SK-N-SH (cell line): ENCODE data around the gene MPDZ.

Source experiments
- CHD2 ChIP-seq: fragments of 150-350 bp; IDR thresholded peaks from 2 replicates; pipeline ENCODE4 v1.6.1; 2018; ENCODE audit warnings: low read length; ENCODE audit not compliant: partially characterized antibody
- EP300 ChIP-seq, 2 experiments: IDR thresholded peaks; 2 replicates each; pipeline versions ENCODE4 v1.4.0 to v1.6.1; 2012; ENCODE audit warnings: borderline replicate concordance in 1 of 2, low read depth in 1 of 2, low read length in 1 of 2
- GABPA ChIP-seq: IDR thresholded peaks from 2 replicates; pipeline ENCODE4 v1.4.0; 2012; ENCODE audit warnings: low read depth, mild to moderate bottlenecking
- JUND ChIP-seq: IDR thresholded peaks from 2 replicates; pipeline ENCODE4 v1.4.0; 2012
- POLR2AphosphoS5 ChIP-seq: IDR thresholded peaks from 2 replicates; pipeline ENCODE4 v1.6.1; 2012; ENCODE audit warnings: low read depth, low read length
- TAF1 ChIP-seq: IDR thresholded peaks from 2 replicates; pipeline ENCODE4 v1.6.1; 2012; ENCODE audit warnings: low read depth, mild to moderate bottlenecking, low read length, moderate library complexity, borderline replicate concordance
- TF ChIP-seq, protein P1 (sequence below): fragments of 200-600 bp; sonication (generic); IDR thresholded peaks from 2 replicates; pipeline ENCODE4 v1.6.1; 2017; ENCODE audit warnings: antibody characterized with exemption, mild to moderate bottlenecking, moderate library complexity
- TF ChIP-seq, protein P2 (sequence below): IDR thresholded peaks from 2 replicates; pipeline ENCODE4 v1.4.0; 2012; ENCODE audit warnings: low read depth
- TF ChIP-seq, protein P3 (sequence below): IDR thresholded peaks from 2 replicates; pipeline ENCODE4; 2012
- TF ChIP-seq, protein P4 (sequence below): IDR thresholded peaks from 2 replicates; pipeline ENCODE4 v1.4.0; 2012; ENCODE audit warnings: low read depth, borderline replicate concordance

DNA sequence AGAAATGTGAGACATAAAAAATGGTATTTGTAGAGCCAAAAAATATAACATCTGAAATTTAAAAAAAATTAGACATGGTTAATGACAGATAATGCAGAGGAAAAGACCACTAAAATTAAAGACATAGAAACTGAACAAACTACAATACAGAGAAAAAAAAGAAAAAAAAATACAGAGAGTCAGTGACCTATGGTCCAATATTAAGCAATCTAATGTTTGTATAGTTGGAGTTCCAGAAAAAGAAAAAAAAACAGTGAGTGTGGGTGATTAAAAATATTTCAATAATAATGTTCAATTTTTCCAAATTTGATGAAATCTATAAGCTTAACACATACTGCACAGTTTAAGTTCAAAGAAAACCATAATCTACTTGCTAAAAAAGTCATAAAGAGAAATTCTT lies 207.6 kb downstream of the MPDZ start:
- TF ChIP-seq, protein P1, sequence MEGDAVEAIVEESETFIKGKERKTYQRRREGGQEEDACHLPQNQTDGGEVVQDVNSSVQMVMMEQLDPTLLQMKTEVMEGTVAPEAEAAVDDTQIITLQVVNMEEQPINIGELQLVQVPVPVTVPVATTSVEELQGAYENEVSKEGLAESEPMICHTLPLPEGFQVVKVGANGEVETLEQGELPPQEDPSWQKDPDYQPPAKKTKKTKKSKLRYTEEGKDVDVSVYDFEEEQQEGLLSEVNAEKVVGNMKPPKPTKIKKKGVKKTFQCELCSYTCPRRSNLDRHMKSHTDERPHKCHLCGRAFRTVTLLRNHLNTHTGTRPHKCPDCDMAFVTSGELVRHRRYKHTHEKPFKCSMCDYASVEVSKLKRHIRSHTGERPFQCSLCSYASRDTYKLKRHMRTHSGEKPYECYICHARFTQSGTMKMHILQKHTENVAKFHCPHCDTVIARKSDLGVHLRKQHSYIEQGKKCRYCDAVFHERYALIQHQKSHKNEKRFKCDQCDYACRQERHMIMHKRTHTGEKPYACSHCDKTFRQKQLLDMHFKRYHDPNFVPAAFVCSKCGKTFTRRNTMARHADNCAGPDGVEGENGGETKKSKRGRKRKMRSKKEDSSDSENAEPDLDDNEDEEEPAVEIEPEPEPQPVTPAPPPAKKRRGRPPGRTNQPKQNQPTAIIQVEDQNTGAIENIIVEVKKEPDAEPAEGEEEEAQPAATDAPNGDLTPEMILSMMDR, result no peak
- TF ChIP-seq, protein P2, sequence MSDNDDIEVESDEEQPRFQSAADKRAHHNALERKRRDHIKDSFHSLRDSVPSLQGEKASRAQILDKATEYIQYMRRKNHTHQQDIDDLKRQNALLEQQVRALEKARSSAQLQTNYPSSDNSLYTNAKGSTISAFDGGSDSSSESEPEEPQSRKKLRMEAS, result no peak
- TF ChIP-seq, protein P3, sequence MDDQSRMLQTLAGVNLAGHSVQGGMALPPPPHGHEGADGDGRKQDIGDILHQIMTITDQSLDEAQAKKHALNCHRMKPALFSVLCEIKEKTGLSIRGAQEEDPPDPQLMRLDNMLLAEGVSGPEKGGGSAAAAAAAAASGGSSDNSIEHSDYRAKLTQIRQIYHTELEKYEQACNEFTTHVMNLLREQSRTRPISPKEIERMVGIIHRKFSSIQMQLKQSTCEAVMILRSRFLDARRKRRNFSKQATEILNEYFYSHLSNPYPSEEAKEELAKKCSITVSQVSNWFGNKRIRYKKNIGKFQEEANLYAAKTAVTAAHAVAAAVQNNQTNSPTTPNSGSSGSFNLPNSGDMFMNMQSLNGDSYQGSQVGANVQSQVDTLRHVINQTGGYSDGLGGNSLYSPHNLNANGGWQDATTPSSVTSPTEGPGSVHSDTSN, result no peak
- TF ChIP-seq EP300 (IDR thresholded peaks at IDR 0.05; ENCODE audit: borderline replicate concordance in 1 of 2, low read depth in 1 of 2, low read length in 1 of 2), result no peak
- no peak for TF ChIP-seq TAF1
- TF ChIP-seq POLR2AphosphoS5, result no peak
- no peak for TF ChIP-seq GABPA
- TF ChIP-seq JUND, result no peak
- TF ChIP-seq CHD2, result no peak
- TF ChIP-seq, protein P4, sequence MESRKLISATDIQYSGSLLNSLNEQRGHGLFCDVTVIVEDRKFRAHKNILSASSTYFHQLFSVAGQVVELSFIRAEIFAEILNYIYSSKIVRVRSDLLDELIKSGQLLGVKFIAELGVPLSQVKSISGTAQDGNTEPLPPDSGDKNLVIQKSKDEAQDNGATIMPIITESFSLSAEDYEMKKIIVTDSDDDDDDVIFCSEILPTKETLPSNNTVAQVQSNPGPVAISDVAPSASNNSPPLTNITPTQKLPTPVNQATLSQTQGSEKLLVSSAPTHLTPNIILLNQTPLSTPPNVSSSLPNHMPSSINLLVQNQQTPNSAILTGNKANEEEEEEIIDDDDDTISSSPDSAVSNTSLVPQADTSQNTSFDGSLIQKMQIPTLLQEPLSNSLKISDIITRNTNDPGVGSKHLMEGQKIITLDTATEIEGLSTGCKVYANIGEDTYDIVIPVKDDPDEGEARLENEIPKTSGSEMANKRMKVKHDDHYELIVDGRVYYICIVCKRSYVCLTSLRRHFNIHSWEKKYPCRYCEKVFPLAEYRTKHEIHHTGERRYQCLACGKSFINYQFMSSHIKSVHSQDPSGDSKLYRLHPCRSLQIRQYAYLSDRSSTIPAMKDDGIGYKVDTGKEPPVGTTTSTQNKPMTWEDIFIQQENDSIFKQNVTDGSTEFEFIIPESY, result no peak
